Activated CD4-positive, alpha-beta T cell treated with anti-CD3 and anti-CD28 coated beads for 4 hours (primary cell): ENCODE measurements around the gene TOR2A.

Source experiments
- DNase-seq, 2 donors: peaks; one replicate each; pipeline ENCODE4 v3.0.0-alpha.2; 2020

The TOR2A gene

GRCh38 chr9:127741831-127742434, 6.8 kb upstream of the TOR2A start:
- DNase-seq, result no peak

GRCh38 chr9:127739614-127740330, 4.7 kb upstream of the TOR2A start:
- no peak for DNase-seq

DNA sequence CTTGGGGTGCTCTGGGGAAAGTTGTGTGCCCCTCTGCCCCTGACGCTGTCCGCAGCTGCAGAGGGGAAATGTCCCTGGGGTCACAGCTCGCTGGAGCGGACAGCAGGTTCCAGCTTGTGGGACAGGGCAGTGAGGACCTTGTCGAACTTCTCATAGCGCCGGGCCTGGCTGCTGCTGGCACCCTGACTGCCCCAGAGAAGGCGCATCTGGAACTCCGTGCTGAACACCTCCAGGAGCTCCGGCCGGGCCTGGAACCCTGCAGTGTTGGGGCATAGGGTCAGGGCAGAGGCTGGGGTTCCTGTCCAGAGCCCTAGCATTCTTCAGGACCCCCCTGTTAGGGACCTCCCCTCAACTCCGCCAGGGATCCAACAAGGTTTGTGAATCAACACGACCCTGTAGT, 3.6 kb upstream of the TOR2A start:
- no peak for DNase-seq

- no peak for DNase-seq
Measured at GRCh38 chr9:127735530-127736185, 564 bp upstream of the TOR2A start.

- no peak for DNase-seq
Measured at GRCh38 chr9:127734247-127734746, 797 bp downstream of the TOR2A start.

DNA sequence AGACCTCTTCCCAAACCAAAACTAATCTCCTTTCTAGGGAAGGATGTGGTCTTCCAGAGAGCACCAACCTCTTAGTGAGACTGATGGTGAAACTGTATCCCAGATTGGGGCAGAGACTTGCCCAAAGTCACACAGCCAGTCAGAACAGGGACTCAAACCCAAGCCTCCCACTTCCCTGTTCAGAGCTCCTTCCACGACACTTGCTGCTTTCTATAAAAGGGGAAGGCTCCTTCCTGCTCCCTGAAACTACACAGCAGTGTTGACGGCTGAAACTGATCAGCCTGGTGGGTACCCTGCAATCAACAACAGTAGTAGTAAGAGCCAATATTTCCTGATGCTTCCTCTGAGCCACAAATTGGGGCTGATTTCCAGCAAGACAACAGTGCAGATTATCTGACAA, 1.5 kb downstream of the TOR2A start:
- DNase-seq, result no peak

DNA sequence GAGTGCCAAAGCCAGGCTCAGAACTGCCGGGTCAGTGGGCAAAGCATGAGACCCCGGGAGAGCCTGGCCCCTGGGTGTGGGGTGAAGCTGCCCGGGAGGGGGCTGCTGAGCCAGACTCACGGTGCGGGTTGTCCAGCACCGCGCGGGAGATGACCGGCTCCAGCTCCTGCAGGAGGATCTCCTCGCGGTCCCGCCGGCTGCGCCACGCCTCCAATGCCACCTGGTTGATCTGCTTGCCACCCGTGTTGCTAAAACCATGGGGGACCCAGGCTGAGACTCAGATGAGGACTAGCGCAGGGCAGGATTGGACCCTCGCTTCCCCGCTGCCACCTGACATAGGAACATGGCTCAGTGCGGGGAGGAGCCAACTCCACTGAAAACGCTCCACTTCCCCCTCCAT, 2.6 kb downstream of the TOR2A start:
- DNase-seq, result no peak

GRCh38 chr9:127731938-127732337, 3.2 kb downstream of the TOR2A start:
- DNase-seq, result no peak

GRCh38 chr9:127730799-127731410, 4.2 kb downstream of the TOR2A start:
- no peak for DNase-seq

DNA sequence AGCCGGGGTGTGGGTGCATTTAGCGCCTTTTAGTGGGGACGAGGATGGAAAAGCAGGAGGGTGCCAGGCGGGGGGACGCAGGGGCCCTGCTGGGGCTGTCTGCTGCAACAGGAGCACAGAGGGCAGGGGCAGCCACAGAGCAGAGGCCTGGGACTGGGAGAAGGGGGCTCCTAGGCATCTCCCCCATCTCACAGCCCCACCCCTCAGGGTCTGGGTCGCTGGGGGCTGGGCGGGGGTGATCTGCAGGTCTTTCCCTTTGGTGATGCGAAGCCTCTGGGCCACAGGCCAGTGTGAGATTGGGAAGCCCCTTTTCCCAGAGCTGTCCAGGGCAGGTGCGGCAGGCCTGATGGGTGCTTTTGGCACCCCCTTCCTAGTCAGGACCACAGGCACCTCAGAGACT, 4.8 kb downstream of the TOR2A start:
- DNase-seq, result no peak

DNA sequence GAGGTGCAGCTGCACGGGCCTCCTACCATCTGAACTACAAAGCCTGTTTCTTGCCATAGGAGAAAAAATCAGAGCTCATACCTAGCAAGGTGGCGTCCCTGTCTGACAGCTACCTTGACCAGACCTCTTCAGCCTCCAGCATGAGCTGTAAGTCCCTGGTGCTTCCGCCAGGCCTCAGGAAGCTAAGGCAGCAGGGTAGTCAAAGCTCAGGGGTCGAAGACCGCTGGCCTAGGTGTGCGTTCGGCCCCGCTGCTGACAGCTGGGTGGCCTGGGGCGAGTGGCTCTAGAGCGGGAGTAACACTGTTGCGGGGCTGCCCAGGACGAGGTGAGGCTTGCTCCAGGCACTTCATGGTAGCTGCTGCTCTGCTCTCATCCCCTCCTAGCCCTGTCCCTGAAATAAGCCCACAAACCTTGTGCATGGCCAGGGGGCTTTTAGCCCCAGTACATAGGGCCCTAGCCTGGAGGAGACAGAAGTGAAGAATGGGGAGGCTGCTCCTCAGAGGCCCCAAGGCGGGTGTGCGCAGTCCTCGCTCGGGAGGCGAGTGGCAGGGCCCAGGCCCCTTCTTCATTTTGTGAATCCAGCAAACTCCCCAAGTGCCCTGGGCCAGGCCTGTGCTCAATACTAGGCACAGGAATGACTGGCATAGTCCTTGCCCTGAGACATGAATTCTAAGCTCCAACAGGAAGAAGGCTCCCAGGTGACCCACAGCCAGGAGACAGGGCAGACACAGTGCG, 5.4 kb downstream of the TOR2A start:
- no peak for DNase-seq

DNA sequence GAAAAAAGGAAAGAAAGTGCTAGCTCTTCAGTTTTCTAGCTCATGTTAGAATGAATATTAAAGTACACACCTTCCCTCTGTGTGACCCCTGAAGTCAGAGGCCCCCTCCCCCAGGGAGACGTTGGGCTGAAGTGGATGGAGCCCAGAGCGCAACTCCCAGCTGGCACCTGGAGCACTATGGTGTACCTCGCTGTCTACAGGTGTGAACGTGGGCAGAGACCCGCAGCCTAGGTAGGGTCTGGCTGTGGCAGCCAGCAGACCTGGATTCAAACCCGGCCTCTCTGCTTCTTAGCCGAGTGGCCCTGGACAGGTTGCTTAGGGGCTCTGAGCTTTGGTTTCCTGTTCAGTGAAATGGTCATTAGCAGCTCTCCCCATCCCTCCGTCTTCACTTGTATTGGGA, 6.3 kb downstream of the TOR2A start:
- no peak for DNase-seq

- no peak for DNase-seq
Measured at GRCh38 chr9:127726871-127727270, 8.2 kb downstream of the TOR2A start.

GRCh38 chr9:127724012-127724411, 11.1 kb downstream of the TOR2A start:
- no peak for DNase-seq

DNA sequence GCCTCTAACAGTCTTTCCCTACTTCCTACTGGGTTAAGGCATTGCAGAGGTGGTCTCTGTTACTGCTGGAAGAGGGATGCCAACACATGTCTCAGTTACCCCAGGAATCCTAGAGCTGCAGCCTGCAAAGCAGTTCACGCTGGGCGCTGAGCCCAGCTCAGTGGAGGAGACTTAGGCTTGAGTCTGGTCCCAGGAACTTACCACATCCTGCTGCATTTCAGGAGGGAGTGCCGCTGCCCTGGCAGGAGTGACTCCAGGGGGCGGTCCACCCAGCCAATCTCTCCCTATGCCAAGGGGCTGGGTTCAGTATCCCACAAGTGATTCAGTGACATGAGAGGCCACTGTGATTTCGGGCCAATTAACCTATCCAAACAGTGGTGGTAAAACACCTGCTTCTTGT, 11.7 kb downstream of the TOR2A start:
- DNase-seq, result no peak

- DNase-seq, result no peak
Measured at GRCh38 chr9:127723013-127723412, 12.1 kb downstream of the TOR2A start.

- DNase-seq, result no peak
Measured at GRCh38 chr9:127722055-127722745, 12.9 kb downstream of the TOR2A start.

DNA sequence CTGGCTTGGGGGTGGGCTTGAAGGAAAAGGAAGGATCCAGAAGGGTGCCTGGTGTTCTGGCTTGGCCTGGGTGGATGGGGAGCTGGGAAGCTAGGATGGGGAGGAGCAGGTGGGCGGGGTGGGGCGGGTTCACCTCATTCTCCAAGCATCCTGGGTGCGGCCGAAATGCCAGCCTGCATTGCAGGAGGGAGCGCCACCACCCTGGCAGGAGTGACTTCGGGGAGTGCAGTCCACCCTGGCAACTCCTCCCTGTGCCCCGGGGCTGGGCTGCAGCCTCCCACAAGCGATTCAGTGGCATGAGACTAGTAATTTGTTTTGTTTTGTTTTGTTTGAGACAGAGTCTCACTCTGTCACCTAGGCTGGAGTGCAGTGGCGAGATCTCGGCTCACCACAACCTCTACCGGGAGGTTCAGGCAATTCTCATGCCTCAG, 13.7 kb downstream of the TOR2A start:
- DNase-seq, result no peak

GRCh38 chr9:127720865-127721227, 14.2 kb downstream of the TOR2A start:
- no peak for DNase-seq

DNA sequence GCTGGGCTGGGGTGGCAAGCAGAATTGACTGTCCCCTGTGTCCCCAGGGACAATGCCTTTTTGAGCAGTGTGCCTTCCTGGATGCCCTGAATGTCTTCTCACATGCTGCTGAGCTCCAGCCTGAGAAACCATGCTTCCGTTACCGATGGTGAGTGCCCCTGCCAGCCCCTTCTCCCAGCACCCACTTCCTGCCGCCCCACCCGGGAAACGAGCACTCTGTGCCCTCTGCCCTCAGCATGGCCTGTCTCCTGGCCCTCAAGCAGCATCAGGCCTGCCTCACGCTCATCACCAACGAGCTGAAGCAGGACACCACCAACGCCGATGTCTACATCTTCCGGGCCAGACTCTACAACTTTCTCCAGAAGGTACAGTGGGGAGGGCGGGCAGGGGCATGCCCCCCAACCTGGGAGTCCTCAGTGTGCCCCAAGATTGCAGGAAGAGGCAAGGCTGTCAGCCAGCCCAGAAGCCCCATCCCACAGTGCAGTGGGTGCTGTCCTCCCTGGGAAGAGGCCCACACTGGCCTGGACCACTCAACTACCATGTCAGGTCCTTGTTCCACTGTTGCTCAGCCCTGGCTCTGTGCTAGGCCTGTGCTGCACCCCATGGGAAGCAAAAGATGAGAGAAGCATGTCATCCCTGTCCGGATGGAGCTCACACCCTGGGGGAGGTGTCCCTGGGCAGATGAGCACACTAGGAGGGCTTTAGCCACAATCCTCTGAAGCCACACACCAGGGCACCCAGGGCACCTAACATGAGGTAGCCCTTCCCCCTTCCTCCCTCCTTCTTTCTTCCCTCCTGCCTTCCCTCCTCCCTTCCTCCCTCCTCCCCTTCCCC, 14.8 kb downstream of the TOR2A start:
- no peak for DNase-seq

- DNase-seq, result no peak
Measured at GRCh38 chr9:127717766-127718165, 17.3 kb downstream of the TOR2A start.

DNA sequence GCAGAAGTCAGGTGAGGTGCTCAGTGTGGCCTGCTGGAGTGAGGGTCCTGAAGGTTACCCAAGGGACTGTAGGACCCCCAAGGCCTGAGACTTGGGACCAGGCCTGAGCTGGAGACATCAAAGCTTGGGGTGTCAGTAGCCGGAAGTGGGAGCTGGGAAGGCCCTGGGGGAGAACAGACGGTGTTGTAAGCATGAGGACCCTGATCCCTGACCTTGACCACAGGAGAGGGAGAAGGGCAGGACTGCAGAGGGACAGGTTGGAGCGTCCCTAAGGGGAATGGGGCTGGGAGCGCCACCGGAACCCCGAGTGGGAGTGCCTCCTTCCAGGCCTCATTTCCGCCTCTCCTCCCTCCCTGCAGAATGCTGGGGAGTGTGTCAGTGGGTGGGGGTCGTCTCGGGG, 18.7 kb downstream of the TOR2A start:
- DNase-seq, result no peak
